A673 (cell line): ENCODE data around the gene CENPT. TPM values are rescaled to one million over a fixed set of nuclear protein-coding genes. Genes with fewer than 3 reads are reported as not detected.

Experiments
- BruUV-seq: library from RNA; stranded (reverse); fragments of 400-500 nt; replicated peaks from 2 replicates; lab custom pipeline; 2021; lab: Mats Ljungman, UMichigan
- CTCF ChIA-PET: fragments of 300-600 bp; sonication (Branson Sonifier 250); formaldehyde crosslinking; loops from one replicate; lab custom pipeline; 2022; ENCODE audit warnings: antibody characterized with exemption; lab: Charles Lee
- POLR2A ChIA-PET: fragments of 300-600 bp; sonication (Branson Sonifier 250); formaldehyde crosslinking; loops from one replicate; lab custom pipeline; 2022; ENCODE audit warnings: antibody characterized with exemption; ENCODE audit not compliant: low non-redundant PET; lab: Charles Lee
- DNase-seq: peaks from one replicate; pipeline ENCODE4 v3.0.0-alpha.2; 2015; ENCODE audit warnings: low spot score
- H3K27ac ChIP-seq: fragments of 200-600 bp; sonication (generic); 2 replicates; pipeline ENCODE4 v1.5.1; 2016; ENCODE audit warnings: mixed run types, low read depth, mild to moderate bottlenecking, mixed read lengths, antibody characterized with exemption, low read length; ENCODE audit not compliant: poor library complexity, severe bottlenecking
- H3K27me3 ChIP-seq: fragments of 200-600 bp; sonication (generic); replicated peaks from 2 replicates; pipeline ENCODE4 v1.6.1; 2017; ENCODE audit warnings: mixed run types, low read depth, mild to moderate bottlenecking, mixed read lengths, antibody characterized with exemption, low read length; ENCODE audit not compliant: insufficient read depth, poor library complexity
- H3K36me3 ChIP-seq: fragments of 200-600 bp; sonication (generic); 2 replicates; pipeline ENCODE4 v1.6.1; 2016; ENCODE audit warnings: mixed run types, mild to moderate bottlenecking, mixed read lengths, antibody characterized with exemption, low read length; ENCODE audit not compliant: insufficient read depth, poor library complexity, severe bottlenecking
- H3K4me1 ChIP-seq: fragments of 200-600 bp; sonication (generic); 2 replicates; pipeline ENCODE4 v1.6.1; 2017; ENCODE audit warnings: mixed run types, mild to moderate bottlenecking, mixed read lengths, antibody characterized with exemption, low read length; ENCODE audit not compliant: insufficient read depth, poor library complexity, severe bottlenecking
- H3K4me3 ChIP-seq: fragments of 200-600 bp; sonication (generic); 2 replicates; pipeline ENCODE4 v1.5.1; 2016; ENCODE audit warnings: low read depth, mixed run types, mild to moderate bottlenecking, mixed read lengths, low read length; ENCODE audit not compliant: poor library complexity, severe bottlenecking
- H3K9me3 ChIP-seq: fragments of 200-600 bp; sonication (generic); 2 replicates; pipeline ENCODE4 v1.6.1; 2016; ENCODE audit warnings: mixed run types, low read depth, mild to moderate bottlenecking, mixed read lengths, antibody characterized with exemption, low read length; ENCODE audit not compliant: poor library complexity, severe bottlenecking
- CTCF ChIP-seq: fragments of 300-800, 200-600 bp; sonication (generic); conservative IDR thresholded peaks from 2 replicates; pipeline ENCODE4 v1.5.1; 2017; ENCODE audit warnings: low read depth, mild to moderate bottlenecking, antibody characterized with exemption, low read length, moderate library complexity, mixed read lengths
- EZH2 ChIP-seq: fragments of 200-600 bp; sonication (generic); IDR thresholded peaks from 2 replicates; pipeline ENCODE4 v1.6.1; 2017; ENCODE audit warnings: borderline replicate concordance, low read depth, mild to moderate bottlenecking, mixed read lengths, antibody characterized with exemption, low read length; ENCODE audit not compliant: poor library complexity, severe bottlenecking
- intact Hi-C: fragments of 100-400 bp; cut with micrococcal nuclease; formaldehyde crosslinking; loops from one replicate; pipeline ENCODE4 v1.10.0; 2022; ENCODE audit not compliant: unreplicated experiment
- total RNA-seq: library from RNA; stranded (reverse); gene quantifications from 2 replicates; pipeline ENCODE4 v1.2.3, GENCODE V29; 2021

The CENPT gene
- total RNA-seq, 1 experiment from 2014 or later: 52.9 TPM

- no peaks in the 10 kb centered on the region for H3K4me1 ChIP-seq
- no TSS peak for BruUV-seq
- intact Hi-C loops: no loop called here
- no peak overlapping the region for H3K27ac ChIP-seq
- no peaks in the 10 kb centered on the region for H3K27me3 ChIP-seq
- no peaks in the 10 kb centered on the region for H3K9me3 ChIP-seq
- H3K36me3 ChIP-seq: peaks cover 4% of the 10 kb centered on the region
- ChIA-PET CTCF (no interaction called here), POLR2A (interaction anchor here (0.7 kb wide), 1 partner anchor 1181 kb away, joined by 16 read pairs; no protein-coding TSS in a partner anchor)
- no peak for DNase-seq
- TF ChIP-seq CTCF: no peak
- TF ChIP-seq EZH2: no peak
- no peak overlapping the region for H3K4me3 ChIP-seq
Observed at GRCh38 chr16:67855789-67856188, 8.3 kb upstream of the CENPT start.

- intact Hi-C loops: no loop called here
- TF ChIP-seq EZH2 (no peak), CTCF (no peak)
- BruUV-seq: no TSS peak
- Histone ChIP-seq H3K9me3 (no peaks in the 10 kb centered on the region), H3K4me1 (no peaks in the 10 kb centered on the region), H3K27me3 (no peaks in the 10 kb centered on the region), H3K4me3 (no peak overlapping the region), H3K36me3 (no peaks in the 10 kb centered on the region), H3K27ac (no peak overlapping the region)
- ChIA-PET POLR2A (no interaction called here), CTCF (no interaction called here)
- no peak for DNase-seq
Observed at GRCh38 chr16:67853670-67854069, 6.2 kb upstream of the CENPT start.

GRCh38 chr16:67848118-67848517, 625 bp upstream of the CENPT start:
- Histone ChIP-seq H3K27me3 (no peaks in the 10 kb centered on the region), H3K4me1 (peaks cover 28% of the 10 kb centered on the region), H3K4me3 (peak overlapping the region; percentile 92), H3K36me3 (no peaks in the 10 kb centered on the region), H3K27ac (peak overlapping the region; percentile 96), H3K9me3 (no peaks in the 10 kb centered on the region)
- intact Hi-C loops: no loop called here
- ChIA-PET CTCF (interaction anchor here (0.6 to 0.8 kb wide), 2 partner anchors 31 to 170 kb away, joined by 3 to 5 read pairs; no protein-coding TSS in a partner anchor), POLR2A (no interaction called here)
- no TSS peak for BruUV-seq
- no peak for TF ChIP-seq CTCF
- DNase-seq: no peak
